ENCODE results near the gene IL17RA.

DNA sequence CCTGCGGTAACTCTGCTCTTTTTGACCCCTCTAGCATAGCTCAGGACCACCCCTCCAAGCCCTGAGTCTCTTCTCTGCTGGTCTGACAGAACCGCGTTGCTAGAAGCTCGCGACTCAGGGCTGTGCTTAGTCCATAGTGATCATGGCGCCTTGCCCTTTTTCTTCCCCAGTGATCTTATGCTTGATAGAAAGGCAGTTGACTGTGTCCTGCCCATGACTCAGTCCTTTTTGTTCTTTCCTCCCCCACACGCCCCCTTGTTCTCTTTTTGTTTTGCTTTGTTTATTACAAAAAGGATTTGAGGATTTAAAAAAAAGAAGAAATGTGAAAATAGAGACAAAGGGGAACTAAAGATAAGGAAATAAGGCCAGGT, 17.5 kb downstream of the IL17RA start:
- TF ChIP-seq, protein P1, sequence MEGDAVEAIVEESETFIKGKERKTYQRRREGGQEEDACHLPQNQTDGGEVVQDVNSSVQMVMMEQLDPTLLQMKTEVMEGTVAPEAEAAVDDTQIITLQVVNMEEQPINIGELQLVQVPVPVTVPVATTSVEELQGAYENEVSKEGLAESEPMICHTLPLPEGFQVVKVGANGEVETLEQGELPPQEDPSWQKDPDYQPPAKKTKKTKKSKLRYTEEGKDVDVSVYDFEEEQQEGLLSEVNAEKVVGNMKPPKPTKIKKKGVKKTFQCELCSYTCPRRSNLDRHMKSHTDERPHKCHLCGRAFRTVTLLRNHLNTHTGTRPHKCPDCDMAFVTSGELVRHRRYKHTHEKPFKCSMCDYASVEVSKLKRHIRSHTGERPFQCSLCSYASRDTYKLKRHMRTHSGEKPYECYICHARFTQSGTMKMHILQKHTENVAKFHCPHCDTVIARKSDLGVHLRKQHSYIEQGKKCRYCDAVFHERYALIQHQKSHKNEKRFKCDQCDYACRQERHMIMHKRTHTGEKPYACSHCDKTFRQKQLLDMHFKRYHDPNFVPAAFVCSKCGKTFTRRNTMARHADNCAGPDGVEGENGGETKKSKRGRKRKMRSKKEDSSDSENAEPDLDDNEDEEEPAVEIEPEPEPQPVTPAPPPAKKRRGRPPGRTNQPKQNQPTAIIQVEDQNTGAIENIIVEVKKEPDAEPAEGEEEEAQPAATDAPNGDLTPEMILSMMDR (conservative IDR thresholded peaks at IDR 0.05): no peak
- TF ChIP-seq ZFX (IDR thresholded peaks at IDR 0.05): no peak

Measured in C4-2B (cell line).